Measurements from ENCODE around the gene DAAM1. TPM values are rescaled to one million over a fixed set of nuclear protein-coding genes. Genes with fewer than 3 reads are reported as not detected.
A peak's percentile ranks its signal among the peaks of the same experiment; 100 is the strongest.

Gene DAAM1
- total RNA-seq, 1 donor from 2014 or later, result 40.7 TPM

DNA sequence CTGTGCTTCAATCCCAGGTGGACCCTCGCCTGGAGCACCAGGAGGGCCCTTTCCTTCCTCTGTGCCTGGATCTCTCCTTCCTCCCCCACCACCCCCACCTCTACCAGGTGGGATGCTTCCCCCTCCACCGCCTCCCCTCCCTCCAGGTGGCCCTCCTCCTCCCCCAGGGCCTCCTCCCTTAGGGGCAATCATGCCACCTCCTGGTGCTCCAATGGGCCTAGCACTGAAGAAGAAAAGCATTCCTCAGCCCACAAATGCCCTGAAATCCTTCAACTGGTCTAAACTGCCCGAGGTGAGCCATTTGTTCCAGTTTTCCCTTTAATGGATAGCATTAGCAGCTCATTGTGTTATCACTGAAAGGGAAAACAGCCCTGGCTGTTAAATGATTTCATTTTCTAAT, 142.8 kb downstream of the DAAM1 start:
- Mint-ChIP-seq H3K4me1 (ENCODE audit: low read depth) (peaks cover 25% of the 10 kb centered on the region), H3K27me3 (ENCODE audit: low read depth) (no peaks in the 10 kb centered on the region), H3K9me3 (ENCODE audit: low read depth) (no peaks in the 10 kb centered on the region), H3K27ac (ENCODE audit: unreplicated experiment) (no peak overlapping the region), H3K4me3 (ENCODE audit: unreplicated experiment) (no peak overlapping the region), H3K36me3 (ENCODE audit: low read depth) (peaks cover 11% of the 10 kb centered on the region)
- TF ChIP-seq CTCF (IDR thresholded peaks at IDR 0.05), result no peak
- DNase-seq (ENCODE audit: low spot score), result no peak

- H3K27ac Mint-ChIP-seq (ENCODE audit: unreplicated experiment), result peak overlapping the region; percentile 93
- TF ChIP-seq CTCF (IDR thresholded peaks at IDR 0.05), result no peak
- H3K4me1 Mint-ChIP-seq (ENCODE audit: low read depth), result peaks cover 29% of the 10 kb centered on the region
- no peaks in the 10 kb centered on the region for H3K27me3 Mint-ChIP-seq (ENCODE audit: low read depth)
- DNase-seq (ENCODE audit: low spot score), result no peak
- H3K4me3 Mint-ChIP-seq (ENCODE audit: unreplicated experiment), result no peak overlapping the region
- H3K9me3 Mint-ChIP-seq (ENCODE audit: low read depth), result no peaks in the 10 kb centered on the region
- peaks cover 9% of the 10 kb centered on the region for H3K36me3 Mint-ChIP-seq (ENCODE audit: low read depth)
Observed at GRCh38 chr14:59332727-59333126, 144.3 kb downstream of the DAAM1 start.

DNA sequence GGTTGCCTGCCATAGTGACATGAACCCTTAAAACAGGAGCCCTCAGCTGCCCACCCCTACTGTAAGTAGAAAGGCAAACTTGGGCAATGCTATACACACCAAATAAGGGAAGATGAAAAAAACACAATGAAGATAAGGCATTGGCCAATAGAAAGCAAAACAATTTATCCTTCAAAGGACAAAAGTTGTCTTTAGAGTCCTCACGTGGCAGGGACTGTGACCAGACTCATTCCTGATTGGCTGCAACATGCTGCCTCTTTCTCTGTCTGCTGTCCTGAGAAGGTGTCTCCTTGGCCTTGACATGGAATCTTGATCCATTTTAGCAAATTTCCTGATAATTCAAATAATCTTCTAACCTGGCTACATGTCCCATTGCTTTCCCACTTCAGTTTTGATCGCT, 144.8 kb downstream of the DAAM1 start:
- Mint-ChIP-seq H3K36me3 (ENCODE audit: low read depth) (peaks cover 11% of the 10 kb centered on the region), H3K4me3 (ENCODE audit: unreplicated experiment) (no peak overlapping the region), H3K27ac (ENCODE audit: unreplicated experiment) (peak overlapping the region; percentile 93), H3K4me1 (ENCODE audit: low read depth) (peaks cover 29% of the 10 kb centered on the region), H3K9me3 (ENCODE audit: low read depth) (no peaks in the 10 kb centered on the region), H3K27me3 (ENCODE audit: low read depth) (no peaks in the 10 kb centered on the region)
- DNase-seq (ENCODE audit: low spot score), result no peak
- no peak for TF ChIP-seq CTCF (IDR thresholded peaks at IDR 0.05)

GRCh38 chr14:59333668-59334067, 145.2 kb downstream of the DAAM1 start:
- H3K4me3 Mint-ChIP-seq (ENCODE audit: unreplicated experiment), result no peak overlapping the region
- TF ChIP-seq CTCF (IDR thresholded peaks at IDR 0.05), result no peak
- H3K36me3 Mint-ChIP-seq (ENCODE audit: low read depth), result peaks cover 8% of the 10 kb centered on the region
- H3K9me3 Mint-ChIP-seq (ENCODE audit: low read depth), result no peaks in the 10 kb centered on the region
- H3K27ac Mint-ChIP-seq (ENCODE audit: unreplicated experiment), result peak overlapping the region; percentile 93
- DNase-seq (ENCODE audit: low spot score), result no peak
- no peaks in the 10 kb centered on the region for H3K27me3 Mint-ChIP-seq (ENCODE audit: low read depth)
- peaks cover 29% of the 10 kb centered on the region for H3K4me1 Mint-ChIP-seq (ENCODE audit: low read depth)

DNA sequence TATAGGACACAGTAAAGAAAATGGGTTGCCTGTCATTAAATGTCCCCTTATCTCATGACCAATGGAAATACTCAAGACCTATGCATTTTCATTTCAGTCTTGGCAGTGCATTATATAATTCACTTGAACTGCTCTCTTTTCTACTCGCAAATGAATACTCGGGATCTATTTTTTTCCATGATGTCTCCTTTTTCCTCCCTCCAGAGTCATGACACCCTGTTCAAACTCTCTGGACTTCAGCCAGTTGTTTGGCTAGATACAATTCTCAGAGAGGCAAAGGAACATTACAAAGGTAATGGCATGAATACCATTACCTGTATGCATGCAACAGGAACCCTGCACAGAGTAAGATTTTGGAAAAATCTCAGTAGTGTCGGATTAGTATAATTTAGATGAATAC, 145.8 kb downstream of the DAAM1 start:
- DNase-seq (ENCODE audit: low spot score), result no peak
- H3K36me3 Mint-ChIP-seq (ENCODE audit: low read depth), result peaks cover 8% of the 10 kb centered on the region
- H3K4me3 Mint-ChIP-seq (ENCODE audit: unreplicated experiment), result no peak overlapping the region
- peak overlapping the region; percentile 93 for H3K27ac Mint-ChIP-seq (ENCODE audit: unreplicated experiment)
- no peaks in the 10 kb centered on the region for H3K27me3 Mint-ChIP-seq (ENCODE audit: low read depth)
- no peak for TF ChIP-seq CTCF (IDR thresholded peaks at IDR 0.05)
- peaks cover 29% of the 10 kb centered on the region for H3K4me1 Mint-ChIP-seq (ENCODE audit: low read depth)
- no peaks in the 10 kb centered on the region for H3K9me3 Mint-ChIP-seq (ENCODE audit: low read depth)
